K562 (cell line): ENCODE data around the gene ETV4. TPM values are rescaled to one million over a fixed set of nuclear protein-coding genes. Genes with fewer than 3 reads are reported as not detected.

Experiments
- ATAC-seq: fragments of 200-7000 bp; cut with Tn5 transposase; 3 replicates; pipeline ENCODE4 v1.9.1; 2020; ENCODE audit warnings: moderate library complexity
- BruUV-seq: library from RNA; stranded (reverse); fragments of 400-500 nt; replicated peaks from 2 replicates; lab custom pipeline; 2021; lab: Mats Ljungman, UMichigan
- CTCF ChIA-PET: fragments of 300-600 bp; formaldehyde crosslinking; extraction: SDS; loops from one replicate; lab custom pipeline; 2021; ENCODE audit warnings: low intra/inter-chr PET ratio; lab: Yijun Ruan, JAX
- POLR2A ChIA-PET: fragments of 300-600, 350-650 bp; sonication (Branson Sonifier 250); formaldehyde crosslinking; extraction: SDS; loops from one replicate; lab custom pipeline; 2021; ENCODE audit warnings: antibody characterized with exemption, inconsistent platforms; lab: Yijun Ruan, JAX
- DNase-seq, 4 experiments: peaks; one replicate each; pipeline versions ENCODE4 v3.0.0 to v3.0.0-alpha.2; 2011 to 2018; ENCODE audit warnings: low spot score in 3 of 4, mixed read lengths in 3 of 4; ENCODE audit errors: extremely low read depth in 1 of 4
- FAIRE-seq: peaks from 2 replicates; lab custom pipeline; 2011; peaks lifted over from hg19 to GRCh38; lab: Jason Lieb, UNC
- H2AFZ ChIP-seq: 2 replicates; pipeline ENCODE4 v1.6.0; 2011; ENCODE audit warnings: low read depth, low read length, control low read depth, inconsistent platforms
- H3K27ac ChIP-seq: fragments of 200-600 bp; 3 replicates; pipeline ENCODE4 v1.8.0; 2011; ENCODE audit warnings: low read depth, mild to moderate bottlenecking, control low read depth, inconsistent platforms, low read length, moderate library complexity, mixed read lengths; ENCODE audit errors: extremely low read depth
- H3K27me3 ChIP-seq, 2 experiments: fragments of 300-600 bp in 1 of 2; 2 replicates in 1 of 2; 3 replicates in 1 of 2; pipeline versions ENCODE4 v1.6.0 to v1.8.0; 2011; ENCODE audit warnings: inconsistent platforms in 2 of 2, low read length in 2 of 2, mild to moderate bottlenecking in 1 of 2, mixed read lengths in 1 of 2, moderate library complexity in 1 of 2; ENCODE audit not compliant: control insufficient read depth in 2 of 2, insufficient read depth in 2 of 2
- H3K36me3 ChIP-seq: fragments of 300-600 bp; 3 replicates; pipeline ENCODE4 v1.8.0; 2011; ENCODE audit warnings: mild to moderate bottlenecking, low read length, inconsistent platforms; ENCODE audit not compliant: control insufficient read depth, insufficient read depth
- H3K4me1 ChIP-seq, 2 experiments: fragments of 200-600 bp in 1 of 2; replicated peaks in 1 of 2; 2 replicates in 1 of 2; 3 replicates in 1 of 2; pipeline versions ENCODE4 v1.5.1 to v1.8.0; 2011; ENCODE audit warnings: inconsistent platforms in 2 of 2, low read length in 2 of 2, mild to moderate bottlenecking in 1 of 2, mixed read lengths in 1 of 2, moderate library complexity in 1 of 2; ENCODE audit not compliant: control insufficient read depth in 2 of 2, insufficient read depth in 2 of 2
- H3K4me2 ChIP-seq: 2 replicates; pipeline ENCODE4 v1.6.1; 2011; ENCODE audit warnings: low read length, control low read depth, inconsistent platforms, mixed read lengths; ENCODE audit not compliant: insufficient read depth
- H3K4me3 ChIP-seq: fragments of 200-600 bp; sonication (generic), shearing (Covaris generic); 2 replicates; pipeline ENCODE4 v1.5.1; 2016; ENCODE audit warnings: control low read depth, inconsistent platforms
- H3K79me2 ChIP-seq: fragments of 200-600 bp; 3 replicates; pipeline ENCODE4 v1.8.0; 2011; ENCODE audit warnings: low read length, inconsistent platforms; ENCODE audit not compliant: control insufficient read depth, insufficient read depth
- H3K9ac ChIP-seq, 2 experiments: 2 replicates each; pipeline versions ENCODE4 v1.6.0 to v1.6.1; 2011; ENCODE audit warnings: low read depth in 2 of 2, low read length in 2 of 2, control low read depth in 1 of 2, inconsistent platforms in 1 of 2, mild to moderate bottlenecking in 1 of 2, mixed read lengths in 1 of 2; ENCODE audit not compliant: insufficient read depth in 1 of 2
- H3K9me1 ChIP-seq: one replicate; pipeline ENCODE4 v1.6.0; 2011; ENCODE audit warnings: inconsistent platforms, mild to moderate bottlenecking, low read length, moderate library complexity; ENCODE audit not compliant: control insufficient read depth, insufficient read depth
- H3K9me3 ChIP-seq: replicated peaks from 2 replicates; pipeline ENCODE4 v1.5.1; 2011; ENCODE audit warnings: low read depth, low read length, inconsistent platforms; ENCODE audit not compliant: control insufficient read depth, insufficient read depth
- H4K20me1 ChIP-seq: replicated peaks from 2 replicates; pipeline ENCODE4 v1.6.1; 2011; ENCODE audit warnings: low read length, inconsistent platforms, mixed read lengths; ENCODE audit not compliant: control insufficient read depth, insufficient read depth
- BCOR ChIP-seq: fragments of 450-650 bp; IDR thresholded peaks from 2 replicates; pipeline ENCODE4 v1.6.1; 2016
- CEBPB ChIP-seq: fragments of 450-650 bp; IDR thresholded peaks from 2 replicates; pipeline ENCODE4 v1.6.1; 2016; ENCODE audit warnings: missing genetic modification characterization, missing compliant biosample characterization
- GATAD2B ChIP-seq: fragments of 450-650 bp; IDR thresholded peaks from 2 replicates; pipeline ENCODE4 v1.6.1; 2017; ENCODE audit warnings: mild to moderate bottlenecking, borderline replicate concordance
- HMG20B ChIP-seq: fragments of 250-450 bp; sonication (Bioruptor Pico); IDR thresholded peaks from 2 replicates; pipeline ENCODE4 v1.5.0; 2021; ENCODE audit warnings: mild to moderate bottlenecking
- KAT7 ChIP-seq: sonication (generic); formaldehyde crosslinking; IDR thresholded peaks from 2 replicates; pipeline ENCODE4 v1.8.0; 2022; ENCODE audit warnings: missing genetic modification reagents, mild to moderate bottlenecking, borderline replicate concordance
- MGA ChIP-seq: fragments of 450-650 bp; IDR thresholded peaks from 2 replicates; pipeline ENCODE4 v1.6.1; 2016; ENCODE audit warnings: mild to moderate bottlenecking, moderate library complexity
- POLR2AphosphoS2 ChIP-seq: IDR thresholded peaks from 2 replicates; pipeline ENCODE4 v1.6.1; 2012; ENCODE audit warnings: low read length, improper control_type of control experiment
- RBM14 ChIP-seq: fragments of 200-400 bp; formaldehyde crosslinking; IDR thresholded peaks from 2 replicates; pipeline ENCODE4 v1.6.1; 2018; ENCODE audit warnings: low read depth, mild to moderate bottlenecking, low read length, moderate library complexity, borderline replicate concordance; ENCODE audit not compliant: insufficient read depth
- SNRNP70 ChIP-seq: fragments of 200-400 bp; formaldehyde crosslinking; optimal IDR thresholded peaks from 2 replicates; pipeline ENCODE3; 2017; ENCODE audit warnings: low read depth, low read length
- SOX6 ChIP-seq: fragments of 450-650 bp; IDR thresholded peaks from 2 replicates; pipeline ENCODE4 v1.6.1; 2014; ENCODE audit warnings: mild to moderate bottlenecking
- ZNF12 ChIP-seq: sonication (generic); formaldehyde crosslinking; IDR thresholded peaks from 2 replicates; pipeline ENCODE4 v1.4.0; 2020; ENCODE audit warnings: mild to moderate bottlenecking, missing genetic modification reagents
- ZNF655 ChIP-seq: fragments of 250-450 bp; sonication (Bioruptor Pico); IDR thresholded peaks from 2 replicates; pipeline ENCODE4 v1.5.0; 2021
- WGBS: fragments of 100-300 bp; shearing (Covaris generic); methylation state at CpG from one replicate; pipeline ENCODE4 v1.1.6; 2016; ENCODE audit warnings: low coverage, mixed read lengths; ENCODE audit not compliant: insufficient coverage; ENCODE audit errors: missing lambda C conversion rate; 5-methylcytosine and 5-hydroxymethylcytosine counted together
- in situ Hi-C: fragments of 300-500 bp; cut with MboI; formaldehyde crosslinking; loops from 4 replicates; pipeline ENCODE4 v1.15.0; 2018; ENCODE audit warnings: inconsistent platforms, mixed read lengths
- intact Hi-C: fragments of 100-400 bp; cut with micrococcal nuclease; formaldehyde crosslinking; loops from 2 replicates; pipeline ENCODE4 v1.14.2; 2022
- polyA plus RNA-seq, 8 experiments: library from polyadenylated mRNA; depleted of rRNA in 4 of 8; stranded (reverse) in 5 of 8; unstranded in 3 of 8; fragments of >200 nt; fragmentation: Nextera tagmentation in 2 of 8; fragmentation: Illumina TruSeq in 1 of 8; extraction: Ambion mirVana in 2 of 8; extraction: Trizol in 1 of 8; gene quantifications; 2 replicates each; pipeline versions ENCODE4 v1.2.1 to v1.2.3, GENCODE V29; 2011 to 2014; ENCODE audit warnings: inconsistent platforms in 1 of 8, missing spikeins in 1 of 8
- total RNA-seq, 7 experiments: library from RNA; depleted of rRNA in 6 of 7; stranded (reverse); fragments of >200 nt in 6 of 7; fragmentation: Illumina TruSeq in 2 of 7; extraction: Trizol in 2 of 7; gene quantifications; 2 replicates each; pipeline versions ENCODE4 v1.2.1 to v1.2.3, GENCODE V29; 2011 to 2021; ENCODE audit warnings: low replicate concordance in 1 of 7

Gene ETV4
- total and polyA plus RNA-seq, 9 of the 15 experiments (the other 6 are each of a cell fraction or from before 2014, with no cell fraction given), result 5.5 to 66.3 (median 28.2) TPM

GRCh38 chr17:43517161-43517560, 29.0 kb downstream of the ETV4 start:
- no peaks in the 10 kb centered on the region; the same call in 1 of the 2 replicates for H4K20me1 ChIP-seq
- H3K36me3 ChIP-seq, result peaks cover 80% of the 10 kb centered on the region
- DNase-seq (no peak), FAIRE-seq (no peak), ATAC-seq (no peak)
- H3K9me1 ChIP-seq, result no peaks in the 10 kb centered on the region
- intact Hi-C loops, result no loop called here
- H3K27ac ChIP-seq, result no peak overlapping the region
- H3K9ac ChIP-seq, result no peak overlapping the region
- H3K27me3 ChIP-seq, result no peaks in the 10 kb centered on the region
- H3K4me2 ChIP-seq, result no peak overlapping the region
- no peaks in the 10 kb centered on the region for H3K4me1 ChIP-seq
- no peak overlapping the region for H2AFZ ChIP-seq
- 89% methylated on average over 6 of the region's 6 CpGs for WGBS
- BruUV-seq, result no TSS peak
- no peak overlapping the region for H3K4me3 ChIP-seq
- ChIA-PET CTCF (no interaction called here), POLR2A (interaction anchor here (0.8 kb wide), 1 partner anchor 175 kb away, joined by 3 read pairs; no protein-coding TSS in a partner anchor)
- in situ Hi-C loops, result no loop called here
- H3K9me3 ChIP-seq, result no peaks in the 10 kb centered on the region
- H3K79me2 ChIP-seq, result no peaks in the 10 kb centered on the region
- no peak for TF ChIP-seq GATAD2B
- TF ChIP-seq KAT7 (CRISPR knock-in tag), result no peak
- no peak for TF ChIP-seq RBM14
- no peak for TF ChIP-seq HMG20B (CRISPR knock-in tag)
- TF ChIP-seq POLR2AphosphoS2, result no peak
- TF ChIP-seq BCOR, result no peak
- no peak for TF ChIP-seq MGA
- no peak for TF ChIP-seq ZNF655
- no peak for TF ChIP-seq SOX6
- no peak for TF ChIP-seq ZNF12 (CRISPR knock-in tag)
- no peak for TF ChIP-seq SNRNP70
- TF ChIP-seq CEBPB (tag), result no peak
